Inferior parietal cortex (tissue), 1 donor: Measurements from ENCODE around the gene EEPD1.
A peak's percentile ranks its signal among the peaks of the same experiment; 100 is the strongest.

ENCODE experiments used
- DNase-seq: peaks from one replicate; pipeline ENCODE4 v3.0.0-alpha.2; 2016; ENCODE audit errors: extremely low spot score

Gene EEPD1

DNA sequence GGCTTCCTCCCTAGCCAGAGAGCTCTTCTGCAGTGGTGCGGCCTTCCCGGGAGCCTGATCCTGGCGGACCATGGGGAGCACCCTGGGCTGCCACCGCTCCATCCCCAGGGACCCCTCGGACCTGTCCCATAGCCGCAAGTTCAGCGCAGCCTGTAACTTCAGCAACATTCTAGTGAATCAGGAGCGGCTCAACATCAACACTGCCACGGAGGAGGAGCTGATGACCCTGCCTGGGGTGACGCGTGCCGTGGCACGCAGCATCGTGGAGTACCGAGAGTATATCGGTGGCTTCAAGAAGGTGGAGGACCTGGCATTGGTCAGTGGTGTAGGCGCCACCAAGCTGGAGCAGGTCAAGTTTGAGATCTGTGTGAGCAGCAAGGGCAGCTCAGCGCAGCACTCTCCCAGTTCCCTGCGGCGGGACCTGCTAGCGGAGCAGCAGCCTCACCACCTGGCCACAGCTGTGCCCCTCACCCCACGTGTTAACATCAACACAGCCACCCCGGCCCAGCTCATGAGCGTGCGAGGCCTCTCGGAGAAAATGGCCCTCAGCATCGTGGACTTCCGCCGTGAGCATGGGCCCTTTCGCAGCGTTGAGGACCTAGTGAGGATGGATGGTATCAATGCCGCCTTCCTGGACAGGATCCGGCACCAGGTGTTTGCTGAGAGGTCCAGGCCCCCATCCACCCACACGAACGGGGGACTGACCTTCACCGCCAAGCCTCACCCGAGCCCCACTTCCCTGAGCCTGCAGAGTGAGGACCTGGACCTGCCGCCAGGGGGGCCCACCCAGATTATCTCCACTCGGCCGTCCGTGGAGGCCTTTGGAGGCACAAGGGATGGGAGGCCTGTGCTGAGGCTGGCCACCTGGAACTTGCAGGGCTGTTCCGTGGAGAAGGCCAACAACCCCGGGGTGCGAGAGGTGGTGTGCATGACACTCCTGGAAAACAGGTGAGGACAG is 1.5 kb downstream of the EEPD1 start:
- no peak for DNase-seq

DNA sequence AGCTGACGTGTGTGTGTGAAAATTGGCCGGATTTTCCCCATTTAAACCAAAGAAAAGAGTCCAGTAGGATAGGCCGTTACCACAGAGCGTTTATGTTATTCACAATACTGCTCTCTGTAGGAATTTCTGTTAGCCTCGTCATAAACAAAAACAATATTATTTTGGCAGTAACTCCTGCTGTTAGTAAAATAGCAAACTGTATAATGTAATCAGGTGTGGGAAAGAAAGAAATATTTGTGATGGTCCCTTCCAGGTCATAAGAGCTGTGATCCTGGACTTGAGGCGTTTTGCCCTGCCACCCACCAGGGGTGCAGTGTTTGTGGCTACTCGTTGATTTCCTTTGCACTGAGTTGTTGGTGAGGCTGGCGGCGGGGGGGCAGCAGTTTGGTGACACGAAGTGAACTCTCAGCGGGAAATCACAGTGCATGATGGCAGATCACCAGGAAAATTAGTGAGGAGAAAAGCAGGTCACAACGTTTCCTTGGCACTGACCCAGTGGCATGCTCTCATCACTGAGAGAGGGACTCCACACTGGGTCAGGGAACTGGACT is 2.8 kb downstream of the EEPD1 start:
- peak; percentile 31 for DNase-seq

DNA sequence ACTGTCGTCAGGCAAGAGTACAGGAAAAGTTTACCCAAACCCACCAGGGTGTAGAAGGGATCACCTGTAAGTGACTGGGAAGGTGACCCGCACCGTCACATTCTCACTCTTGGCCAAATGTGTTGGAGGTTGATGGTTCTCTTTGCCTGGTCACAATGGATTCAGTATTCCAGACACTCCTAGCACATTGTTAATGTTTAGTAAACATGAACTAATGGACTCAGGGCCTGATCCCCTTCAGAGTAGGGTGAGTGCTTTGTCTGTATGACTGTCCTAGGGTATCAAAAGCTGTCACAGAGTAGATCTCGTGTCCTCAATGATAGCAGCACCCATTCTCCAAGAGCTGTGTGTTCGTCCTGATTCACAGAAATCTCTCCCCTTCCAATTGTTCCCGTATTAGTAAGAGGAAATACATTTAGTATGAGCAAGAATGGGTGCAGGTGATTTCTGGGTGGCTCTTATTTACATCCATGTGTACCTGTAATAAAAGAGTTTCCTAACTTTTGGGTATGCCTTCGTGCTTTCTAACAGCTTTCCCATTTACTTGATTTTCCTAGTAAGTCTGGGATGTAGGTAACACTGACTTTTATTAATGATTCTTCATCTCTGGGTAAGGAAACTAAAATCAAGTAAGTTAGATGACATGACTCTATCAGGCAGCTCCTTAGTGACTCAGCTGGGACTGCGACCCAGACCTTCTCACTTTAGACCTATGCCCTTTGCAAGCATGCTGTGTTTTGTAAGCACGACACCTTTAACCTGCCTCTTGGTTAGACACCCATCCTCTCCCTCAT is 4.7 kb downstream of the EEPD1 start:
- no peak for DNase-seq

DNA sequence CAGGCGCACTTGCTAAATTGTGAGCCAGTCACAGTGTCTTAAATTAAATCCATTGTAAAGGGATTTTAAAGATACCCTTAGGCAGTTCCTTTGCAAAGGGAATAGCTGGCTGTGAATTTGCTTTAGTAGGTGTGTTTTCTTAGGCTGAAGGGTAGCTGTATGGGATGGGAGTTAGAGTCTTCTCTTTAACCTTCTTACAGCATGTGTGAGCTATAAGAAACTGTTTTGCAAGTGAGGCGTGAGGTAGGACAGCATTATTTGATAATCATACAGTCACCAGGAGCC is 5.2 kb downstream of the EEPD1 start:
- no peak for DNase-seq

DNA sequence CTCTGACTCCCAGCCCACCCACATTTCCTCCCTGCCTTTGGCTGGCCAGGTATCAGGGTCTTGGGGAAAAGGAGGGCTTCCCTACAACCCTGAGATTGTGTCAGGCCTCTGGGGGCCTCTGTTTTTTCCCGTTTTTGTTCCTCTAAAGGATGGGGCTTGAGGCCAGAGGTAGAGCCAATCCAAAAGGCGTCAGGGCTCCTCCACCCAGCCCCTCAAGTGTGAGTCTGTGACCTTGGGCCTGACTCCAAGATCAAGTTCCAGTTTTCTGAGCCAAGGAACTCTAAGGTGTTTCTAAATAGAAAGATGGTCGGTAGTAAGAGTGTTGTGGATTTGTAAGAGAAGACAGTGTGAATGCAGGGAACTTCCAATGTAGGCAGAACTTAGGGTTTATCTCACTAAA is 6.6 kb downstream of the EEPD1 start:
- no peak for DNase-seq

DNA sequence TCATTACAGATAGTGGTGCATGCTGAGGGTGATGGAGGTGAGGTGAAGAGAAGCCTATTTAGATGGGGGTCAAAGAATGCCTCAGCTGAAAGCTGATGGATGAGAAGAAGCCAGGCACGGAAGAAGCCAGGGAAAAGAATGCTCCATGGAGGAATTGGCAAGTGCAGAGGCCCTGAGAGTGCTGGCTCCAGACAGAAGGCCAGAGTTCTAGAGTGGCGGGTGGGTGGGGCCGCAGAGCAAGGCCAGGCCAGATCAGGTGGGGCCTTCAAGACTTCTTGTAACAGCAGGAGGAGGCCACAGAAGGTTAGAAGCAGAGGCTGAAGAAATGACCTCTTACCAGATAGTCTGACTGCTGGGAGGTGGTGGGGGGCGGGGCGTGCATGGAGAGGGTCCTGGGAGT is 7.3 kb downstream of the EEPD1 start:
- DNase-seq, result no peak

DNA sequence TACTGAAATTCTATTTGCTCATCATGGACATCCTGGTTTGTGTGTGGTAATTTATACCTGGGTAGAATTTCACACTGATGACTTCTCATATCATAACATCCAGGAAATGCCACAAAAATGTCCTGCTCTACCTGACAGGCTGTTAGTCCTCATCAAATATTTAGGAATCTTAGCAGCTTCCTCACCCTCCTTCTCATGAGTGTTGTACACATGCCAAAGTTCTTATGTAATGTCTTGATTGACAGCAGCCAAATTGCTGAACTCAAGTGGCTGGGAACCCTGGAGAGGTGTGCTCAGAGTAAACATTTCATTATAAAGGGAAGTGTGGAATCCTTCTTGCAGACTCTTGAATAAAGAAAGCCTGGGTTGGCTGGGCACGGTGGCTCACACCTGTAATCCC is 8.9 kb downstream of the EEPD1 start:
- DNase-seq, result no peak

DNA sequence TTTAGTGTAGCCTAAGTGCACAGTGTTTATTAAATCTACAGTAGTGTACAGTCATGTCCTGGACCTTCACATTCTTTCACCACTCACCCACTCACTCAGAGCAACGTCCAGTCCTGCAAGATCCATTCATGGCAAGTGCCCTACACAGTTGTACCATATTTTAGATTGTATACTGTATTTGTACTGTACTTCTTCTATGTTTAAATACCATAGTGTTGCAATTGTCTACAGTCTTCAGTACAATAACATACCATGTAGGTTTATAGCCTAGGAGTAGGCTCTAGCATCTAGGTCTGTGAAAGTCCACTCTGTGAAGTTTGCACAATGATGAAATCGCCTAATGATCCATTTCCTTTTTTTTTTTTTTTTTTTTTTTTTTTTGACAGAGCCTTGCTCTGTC is 12.0 kb downstream of the EEPD1 start:
- DNase-seq, result no peak

DNA sequence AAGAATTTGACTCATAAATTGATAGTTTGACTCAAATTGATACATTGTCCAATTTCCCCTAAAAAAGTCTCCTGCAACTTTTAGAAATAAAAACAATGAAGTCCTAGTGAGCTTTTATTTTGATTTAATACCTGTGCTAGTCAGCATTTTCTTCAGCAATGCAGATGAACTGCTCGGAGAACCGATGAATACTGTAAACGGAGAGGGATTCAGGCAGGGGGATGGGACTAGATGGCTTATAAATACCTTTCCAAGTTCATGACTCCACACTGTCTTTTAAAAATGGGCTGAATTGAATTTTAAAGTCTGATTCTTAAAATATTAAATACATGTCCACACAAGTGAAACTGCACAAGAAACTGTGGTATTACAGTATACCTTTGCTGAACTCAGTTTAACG is 12.7 kb downstream of the EEPD1 start:
- DNase-seq, result no peak

DNA sequence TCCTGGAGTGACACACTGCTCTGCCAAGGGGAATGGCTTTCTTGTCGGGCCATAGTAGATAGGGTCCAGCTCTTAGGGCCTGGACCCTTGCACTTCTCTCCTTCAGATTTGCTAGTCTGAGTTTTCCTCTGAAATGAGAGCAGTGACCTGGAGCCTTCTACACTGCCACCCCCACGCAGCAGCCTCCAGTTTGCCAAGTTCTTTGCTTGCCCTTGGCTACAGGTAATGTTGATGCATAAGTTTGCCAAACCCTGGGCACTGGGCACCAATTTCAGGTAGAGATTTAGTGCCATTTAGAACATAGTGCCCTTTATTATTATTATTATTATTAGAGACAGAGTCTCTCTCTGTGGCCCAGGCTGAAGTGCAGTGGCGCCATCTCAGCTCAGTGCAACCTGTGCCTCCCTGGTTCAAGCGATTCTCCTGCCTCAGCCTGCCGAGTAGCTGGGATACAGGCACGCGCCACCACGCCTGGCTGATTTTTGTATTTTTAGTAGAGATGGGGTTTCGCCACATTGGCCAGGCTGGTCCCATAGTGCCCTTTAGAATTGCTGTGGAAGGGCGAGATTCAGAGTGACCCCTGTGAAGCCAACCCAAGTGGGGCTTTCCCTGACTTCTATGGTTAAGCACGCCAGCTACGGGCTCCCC is 14.5 kb downstream of the EEPD1 start:
- no peak for DNase-seq

DNA sequence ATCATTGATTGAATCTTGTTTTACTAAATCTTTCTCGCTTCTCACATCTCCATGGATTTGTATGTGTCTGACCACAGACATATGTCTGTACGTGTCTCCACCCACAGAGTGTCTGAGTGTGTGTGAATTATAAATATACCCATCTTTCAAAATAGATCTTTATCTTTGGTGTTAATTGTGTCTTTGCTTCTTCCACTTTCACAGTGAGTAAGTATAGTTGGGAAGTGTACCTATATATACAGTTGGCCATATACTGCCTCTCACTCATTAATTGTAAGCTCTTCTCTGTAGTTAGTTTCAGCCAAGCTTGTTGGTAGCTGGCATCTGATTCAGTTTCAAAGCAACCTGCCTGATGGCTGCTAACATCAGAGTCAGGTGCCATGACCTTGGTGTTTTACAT is 18.4 kb downstream of the EEPD1 start:
- no peak for DNase-seq

DNA sequence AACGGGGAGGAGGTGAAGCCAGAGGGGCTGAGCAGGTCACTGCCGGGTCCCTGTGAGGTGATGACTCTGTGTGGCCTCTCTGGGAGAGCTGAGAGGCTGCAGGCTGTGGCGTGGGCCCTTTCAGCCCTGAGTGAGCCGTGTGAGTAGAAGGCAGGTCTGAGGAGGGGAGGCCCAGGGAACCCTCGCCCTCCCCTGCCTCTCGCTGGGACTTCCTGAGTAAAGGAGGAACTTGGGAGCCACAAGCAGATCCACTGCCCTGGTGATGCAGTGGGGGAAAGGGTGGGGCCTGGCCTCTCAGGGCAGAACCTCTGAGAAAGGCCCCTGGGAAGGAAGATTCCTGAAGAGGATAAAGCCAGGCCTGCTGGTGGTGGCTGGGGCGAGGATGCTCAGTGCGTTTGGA is 22.8 kb downstream of the EEPD1 start:
- no peak for DNase-seq

DNA sequence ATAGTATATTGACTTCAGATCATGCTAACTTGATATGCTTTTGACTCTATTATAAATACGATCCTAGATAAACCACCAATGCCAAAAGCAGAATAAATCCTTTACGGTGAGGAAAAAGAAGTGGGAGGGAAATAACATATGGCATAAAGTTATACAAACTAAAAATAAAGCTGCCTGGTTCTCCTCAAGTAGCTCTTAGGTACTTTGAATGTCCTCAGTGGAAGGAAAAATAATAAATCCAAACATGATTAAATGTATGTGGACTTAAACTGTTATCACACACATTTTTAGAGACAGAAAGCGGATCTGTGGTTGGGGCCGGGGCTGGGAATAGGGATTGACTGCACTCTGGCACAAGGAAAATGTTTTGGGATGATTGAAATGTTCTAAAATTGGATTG is 23.6 kb downstream of the EEPD1 start:
- no peak for DNase-seq

DNA sequence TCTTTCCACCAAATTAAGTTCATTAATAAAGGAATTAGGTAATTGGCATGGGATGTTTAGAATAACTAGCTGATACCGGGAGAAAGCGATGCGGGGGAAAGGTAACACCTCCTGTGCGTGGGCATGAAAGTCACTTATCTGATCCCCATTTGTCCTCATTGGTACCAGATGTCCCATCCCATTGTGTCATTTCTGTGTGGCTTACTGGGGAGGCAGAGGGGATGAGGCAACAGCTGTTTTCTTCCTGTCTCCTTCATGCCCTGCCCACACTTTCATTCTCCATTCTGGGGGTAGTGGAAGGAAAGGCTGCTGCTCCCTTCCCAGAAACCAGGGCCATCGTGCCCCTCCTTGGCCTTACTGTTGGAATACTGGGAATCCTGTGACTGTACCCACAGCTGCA is 27.1 kb downstream of the EEPD1 start:
- DNase-seq, result no peak

DNA sequence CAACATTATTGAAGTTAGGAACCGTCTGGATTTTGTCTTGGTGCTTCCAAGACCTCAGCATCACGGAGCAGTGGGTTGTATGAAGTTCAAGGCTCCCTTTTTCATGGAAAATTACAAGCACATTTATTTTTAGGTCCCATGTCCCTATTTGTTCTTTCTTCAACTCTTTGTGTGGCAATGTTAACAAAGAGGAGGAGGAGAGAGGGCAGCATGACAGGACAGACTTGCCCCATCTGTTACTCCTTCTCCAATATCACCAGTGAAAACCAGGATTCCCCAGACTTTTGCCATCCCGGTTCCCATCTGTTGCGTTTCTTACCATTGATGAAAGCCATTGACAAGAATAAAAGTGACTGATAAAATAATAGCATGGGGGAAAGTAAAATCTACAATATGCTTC is 28.6 kb downstream of the EEPD1 start:
- DNase-seq, result no peak

DNA sequence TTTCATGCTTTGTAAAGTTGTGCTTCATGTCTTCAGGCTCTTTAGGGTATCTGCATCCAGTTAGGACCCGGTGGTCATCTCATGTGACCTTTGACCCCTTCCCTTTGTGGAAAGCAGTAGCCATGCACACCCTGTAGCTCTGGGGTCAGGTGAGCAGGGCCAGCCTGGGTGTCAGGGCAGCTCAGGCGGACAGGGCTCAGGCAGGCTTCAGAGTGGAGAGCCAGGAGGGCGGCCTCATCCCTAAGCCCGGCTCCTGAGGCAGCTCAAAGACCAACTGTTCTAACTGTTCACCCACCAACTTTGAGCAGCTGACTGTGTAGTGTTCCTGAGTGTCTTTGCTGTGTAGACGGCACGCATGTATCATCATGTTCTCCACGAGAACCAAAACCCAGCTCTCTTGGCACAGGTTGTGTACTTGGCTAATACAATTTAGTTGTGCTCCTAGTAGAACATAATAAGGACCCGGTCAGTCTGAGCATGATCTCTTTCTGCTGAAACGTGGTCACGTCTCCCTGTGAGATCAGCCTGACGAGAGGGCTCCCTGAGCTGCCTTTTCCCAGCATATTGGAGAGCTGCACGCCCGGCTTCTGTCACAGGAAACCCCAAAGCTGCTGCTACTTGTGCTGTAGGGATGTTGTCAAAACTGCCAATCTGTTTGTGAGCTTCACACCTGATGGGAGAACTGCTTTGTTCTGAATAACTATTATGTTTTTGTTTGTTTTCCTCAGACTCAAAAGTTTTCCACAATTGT is 30.0 kb downstream of the EEPD1 start:
- DNase-seq, result no peak

DNA sequence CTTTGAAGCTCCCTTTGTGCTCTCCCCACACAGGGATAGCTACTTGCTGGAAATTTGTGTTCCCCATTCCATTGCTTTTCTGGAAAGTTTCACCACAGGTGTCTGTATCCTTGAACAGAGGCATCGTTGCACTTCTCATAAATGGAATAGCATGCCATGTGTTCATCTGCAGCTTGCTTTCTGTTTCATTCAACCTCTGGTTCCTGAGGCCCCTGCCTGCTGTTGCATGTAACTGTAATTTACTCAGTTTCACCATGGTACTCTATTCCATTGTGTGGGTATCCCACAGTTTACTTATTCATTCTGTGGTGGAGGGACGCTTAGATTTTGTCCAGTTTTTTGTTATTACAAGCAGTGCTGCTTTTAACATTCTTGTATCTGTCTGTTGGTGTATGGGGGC is 32.0 kb downstream of the EEPD1 start:
- no peak for DNase-seq

DNA sequence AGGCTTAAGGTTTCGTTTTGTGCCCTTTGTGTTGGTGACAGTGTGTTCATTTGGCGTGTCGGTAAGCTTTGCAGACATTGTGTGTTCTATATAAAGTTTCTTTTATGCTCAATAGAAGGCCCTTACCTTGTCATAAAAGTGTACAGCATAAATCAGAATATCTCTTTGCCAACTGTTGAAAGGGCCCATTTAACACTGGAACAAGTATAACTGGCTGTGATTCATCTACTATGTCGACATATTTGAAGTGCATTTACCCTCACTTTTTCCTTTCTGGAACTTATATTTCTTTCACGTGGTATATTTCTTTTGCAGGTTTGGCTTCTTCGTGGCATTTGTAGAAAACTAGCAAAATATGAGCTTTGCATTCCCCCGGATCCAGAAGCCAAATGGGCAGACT is 32.7 kb downstream of the EEPD1 start:
- no peak for DNase-seq

DNA sequence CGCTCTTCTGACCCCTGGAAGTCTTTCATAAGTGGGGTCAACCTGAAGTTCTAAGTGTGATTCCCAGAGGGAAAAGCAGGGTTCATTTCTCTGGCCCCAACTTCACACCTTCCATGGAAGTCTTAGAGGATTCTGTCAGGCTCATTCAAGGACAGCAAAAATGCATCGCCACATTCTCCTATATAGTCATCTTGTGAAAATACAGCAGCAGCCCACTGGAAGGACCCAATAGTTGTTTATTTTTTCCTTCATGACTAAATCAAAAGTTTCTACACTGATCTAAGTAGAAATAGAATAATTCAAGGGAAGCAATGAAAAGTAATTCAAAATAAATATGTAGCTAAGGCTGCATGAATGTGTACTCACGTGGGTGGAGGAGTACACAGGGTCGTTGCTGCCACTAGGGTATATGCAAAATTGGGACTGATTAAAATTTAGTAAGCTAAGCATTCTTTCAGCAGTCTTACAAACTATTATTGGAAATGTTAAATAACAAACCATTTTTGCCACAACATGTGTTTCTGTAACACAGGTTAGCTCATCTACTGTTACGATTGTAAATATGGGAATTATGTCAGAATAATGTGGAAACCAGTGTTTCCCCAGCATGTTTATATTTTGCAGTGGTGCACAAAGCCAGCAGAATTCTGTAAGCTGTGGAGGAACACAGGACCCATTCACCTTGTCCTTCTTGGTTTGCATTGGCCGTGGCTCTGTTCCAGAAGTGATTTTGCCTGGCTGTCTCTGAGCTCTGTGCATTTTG is 33.5 kb downstream of the EEPD1 start:
- DNase-seq, result no peak

DNA sequence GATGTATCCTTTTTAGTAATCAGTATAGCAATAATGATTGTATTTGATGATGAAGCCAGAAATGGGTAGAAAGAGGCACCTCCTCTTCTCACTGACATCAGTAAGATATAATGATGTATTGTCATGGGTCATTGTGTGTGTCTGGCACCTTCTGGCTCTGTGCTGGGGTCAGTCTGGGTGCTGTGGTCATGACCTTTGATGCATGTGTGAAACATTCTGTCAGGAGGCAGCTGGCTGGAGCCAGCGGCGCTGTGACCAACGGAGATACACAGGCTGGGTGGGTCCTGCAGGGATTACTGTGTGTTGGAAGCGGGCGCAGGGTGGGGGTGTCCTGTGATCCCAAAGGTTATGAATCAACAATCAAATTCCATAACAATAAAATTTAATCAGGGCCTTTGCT is 35.2 kb downstream of the EEPD1 start:
- DNase-seq, result no peak

DNA sequence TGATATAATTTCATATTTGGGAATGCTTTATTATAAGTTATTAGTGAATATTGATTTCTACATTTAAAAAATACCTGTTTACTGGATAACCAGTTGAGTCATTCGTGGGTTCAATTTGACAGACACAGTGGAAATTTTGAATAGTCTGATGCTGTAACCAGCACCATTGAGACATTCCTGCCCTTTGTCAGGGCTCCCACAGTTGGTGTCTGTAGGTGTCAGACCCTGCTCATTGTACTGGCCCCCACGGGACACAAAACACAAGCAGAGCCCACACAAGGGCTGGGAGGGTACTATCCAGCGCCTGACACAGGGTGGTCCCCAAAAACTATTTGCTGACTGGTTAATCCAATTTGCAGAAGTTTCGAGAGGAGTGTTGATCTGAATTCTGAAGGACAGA is 35.9 kb downstream of the EEPD1 start:
- DNase-seq, result no peak
